ENCODE results near the gene LZTR1.

Gene LZTR1

GRCh38 chr22:21016644-21017420 lies 34.7 kb downstream of the LZTR1 start:
- DNase-seq = no peak

- no peak for DNase-seq
These were observed 36.2 kb downstream of the LZTR1 start for GRCh38 chr22:21018314-21018713.

GRCh38 chr22:21020802-21021429 lies 38.8 kb downstream of the LZTR1 start:
- DNase-seq = no peak

- DNase-seq = no peak
These were observed 40.4 kb downstream of the LZTR1 start for GRCh38 chr22:21022507-21022906.

- DNase-seq = no peak
These were observed 41.0 kb downstream of the LZTR1 start for GRCh38 chr22:21022955-21023614.

GRCh38 chr22:21025266-21025665 lies 43.2 kb downstream of the LZTR1 start:
- DNase-seq = no peak

- no peak for DNase-seq
These were observed 44.0 kb downstream of the LZTR1 start for GRCh38 chr22:21025763-21026755.

GRCh38 chr22:21026783-21027692 lies 44.9 kb downstream of the LZTR1 start:
- no peak for DNase-seq

GRCh38 chr22:21028277-21029251 lies 46.5 kb downstream of the LZTR1 start:
- DNase-seq = no peak

GRCh38 chr22:21029486-21030025 lies 47.5 kb downstream of the LZTR1 start:
- no peak for DNase-seq

- DNase-seq = no peak
These were observed 47.9 kb downstream of the LZTR1 start for GRCh38 chr22:21030032-21030431.

GRCh38 chr22:21030621-21031544 lies 48.8 kb downstream of the LZTR1 start:
- no peak for DNase-seq

GRCh38 chr22:21031545-21032036 lies 49.5 kb downstream of the LZTR1 start:
- no peak for DNase-seq

- no peak for DNase-seq
These were observed 50.2 kb downstream of the LZTR1 start, which contains the start of gene SLC7A4 for GRCh38 chr22:21032037-21032867. TSS of gene SLC7A4 (minus strand) at chr22:21032561. CDS start at chr22:21031812, 749 bp downstream.

GRCh38 chr22:21032868-21033688 lies 51.0 kb downstream of the LZTR1 start:
- DNase-seq = no peak

- DNase-seq = no peak
These were observed 51.8 kb downstream of the LZTR1 start for GRCh38 chr22:21033895-21034294.

- no peak for DNase-seq
These were observed 52.9 kb downstream of the LZTR1 start for GRCh38 chr22:21034989-21035388.

Data from stimulated activated CD4-positive, alpha-beta T cell treated with anti-CD3 and anti-CD28 coated beads, Interleukin-2, amount 100 ng/mL, for 48 hours (primary cell).